Measurements from ENCODE around the gene PLEKHG7. TPM values are rescaled to one million over a fixed set of nuclear protein-coding genes. Genes with fewer than 3 reads are reported as not detected.

PLEKHG7 gene
- total RNA-seq, 4 donors from 2014 or later: 2.5 to 8.6 (median 4.3) TPM

DNA sequence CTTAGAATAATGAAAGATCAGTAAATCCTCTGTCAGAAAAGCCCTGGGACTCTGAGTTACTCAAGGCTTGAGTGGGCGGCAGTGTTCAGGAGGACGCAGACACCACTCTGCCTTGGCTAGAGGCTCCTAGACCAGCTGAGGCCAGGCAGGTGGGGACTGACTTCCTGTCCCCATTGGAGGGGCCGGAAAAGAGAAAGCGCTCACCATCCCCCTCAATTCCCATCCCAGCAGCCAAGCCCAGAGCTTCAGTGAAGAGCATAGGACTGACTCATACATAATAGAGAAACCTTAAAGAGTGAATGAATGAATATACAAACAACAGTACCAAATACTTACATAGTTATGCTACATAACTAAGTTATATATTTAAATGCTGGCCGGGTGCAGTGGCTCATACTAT is 62.0 kb downstream of the PLEKHG7 start:
- Histone ChIP-seq H3K36me3 (no peaks in the 10 kb centered on the region), H3K4me3 (no peak overlapping the region), H3K27me3 (no peaks in the 10 kb centered on the region), H3K27ac (no peak overlapping the region), H3K4me1 (peaks cover 0 to 6% (median 2%) of the 10 kb centered on the region in 4 donors), H3K9me3 (no peaks in the 10 kb centered on the region)
- WGBS, 2 donors (ENCODE audit: low coverage in 1 of 2): 83 to 92% methylated on average over 2 to 5 of the region's 5 CpGs
- intact Hi-C loops (cut with DNase I; ENCODE audit: low total_unique reads) (no loop called here), in situ Hi-C loops (cut with MboI; ENCODE audit: low pct_ligation_motif_present in 1 of 4, low pct_unique_long_range_greater_than_20kb in 1 of 4, low sequenced_read_pairs in 3 of 4) (no loop called here)
- TF ChIP-seq POLR2A (IDR thresholded peaks at IDR 0.05): no peak
- TF ChIP-seq EP300 (IDR thresholded peaks at IDR 0.05; ENCODE audit: low read depth): no peak
- TF ChIP-seq POLR2AphosphoS5 (IDR thresholded peaks at IDR 0.05): no peak
- TF ChIP-seq CTCF (IDR thresholded peaks at IDR 0.05): no peak
- DNase-seq: no peak

GRCh38 chr12:92765871-92766270 is 63.1 kb downstream of the PLEKHG7 start:
- intact Hi-C loops (cut with DNase I; ENCODE audit: low total_unique reads): no loop called here
- WGBS, 2 donors (ENCODE audit: low coverage in 1 of 2): 83% methylated on average over 1 of the region's 1 CpG; no CpG with 5 or more reads in 1 of the 2 donors

GRCh38 chr12:92769124-92769901 is 66.5 kb downstream of the PLEKHG7 start:
- no peak for DNase-seq
- TF ChIP-seq EP300 (IDR thresholded peaks at IDR 0.05; ENCODE audit: low read depth): no peak
- TF ChIP-seq CTCF (IDR thresholded peaks at IDR 0.05): no peak
- no peak for TF ChIP-seq POLR2AphosphoS5 (IDR thresholded peaks at IDR 0.05)
- TF ChIP-seq POLR2A (IDR thresholded peaks at IDR 0.05): no peak
- H3K27ac ChIP-seq: no peak overlapping the region
- in situ Hi-C loops (cut with MboI; ENCODE audit: low pct_ligation_motif_present in 1 of 4, low pct_unique_long_range_greater_than_20kb in 1 of 4, low sequenced_read_pairs in 3 of 4): no loop called here
- H3K9me3 ChIP-seq: no peaks in the 10 kb centered on the region
- H3K4me1 ChIP-seq: peaks cover 0 to 6% (median 2%) of the 10 kb centered on the region in 4 donors
- H3K36me3 ChIP-seq: no peaks in the 10 kb centered on the region
- no peak overlapping the region for H3K4me3 ChIP-seq
- WGBS, 2 donors (ENCODE audit: low coverage in 1 of 2): 55 to 74% methylated on average over 3 to 4 of the region's 4 CpGs
- intact Hi-C loops (cut with DNase I; ENCODE audit: low total_unique reads): no loop called here
- no peaks in the 10 kb centered on the region for H3K27me3 ChIP-seq

More at GRCh38 chr12:92765871-92766270, 63.1 kb downstream of the PLEKHG7 start:
- no peaks in the 10 kb centered on the region for H3K36me3 ChIP-seq
- peaks cover 0 to 6% (median 2%) of the 10 kb centered on the region in 4 donors for H3K4me1 ChIP-seq
- in situ Hi-C loops (cut with MboI; ENCODE audit: low pct_ligation_motif_present in 1 of 4, low pct_unique_long_range_greater_than_20kb in 1 of 4, low sequenced_read_pairs in 3 of 4): no loop called here
- TF ChIP-seq POLR2A (IDR thresholded peaks at IDR 0.05) (no peak), EP300 (IDR thresholded peaks at IDR 0.05; ENCODE audit: low read depth) (no peak)
- DNase-seq: no peak
- no peaks in the 10 kb centered on the region for H3K9me3 ChIP-seq
- no peak overlapping the region for H3K27ac ChIP-seq
- no peaks in the 10 kb centered on the region for H3K27me3 ChIP-seq
- no peak overlapping the region for H3K4me3 ChIP-seq

GRCh38 chr12:92771001-92771400 is 68.2 kb downstream of the PLEKHG7 start:
- in situ Hi-C loops (cut with MboI; ENCODE audit: low pct_ligation_motif_present in 1 of 4, low pct_unique_long_range_greater_than_20kb in 1 of 4, low sequenced_read_pairs in 3 of 4): no loop called here
- H3K36me3 ChIP-seq: no peaks in the 10 kb centered on the region
- WGBS, 2 donors (ENCODE audit: low coverage in 1 of 2): 44 to 45% methylated on average over 1 of the region's 1 CpG
- no peak overlapping the region for H3K4me3 ChIP-seq
- no peaks in the 10 kb centered on the region for H3K9me3 ChIP-seq
- no peak overlapping the region for H3K27ac ChIP-seq
- peaks cover 0 to 6% (median 2%) of the 10 kb centered on the region in 4 donors for H3K4me1 ChIP-seq
- no peak for DNase-seq
- H3K27me3 ChIP-seq: no peaks in the 10 kb centered on the region
- intact Hi-C loops (cut with DNase I; ENCODE audit: low total_unique reads): no loop called here
- TF ChIP-seq POLR2A (IDR thresholded peaks at IDR 0.05) (no peak), POLR2AphosphoS5 (IDR thresholded peaks at IDR 0.05) (no peak), EP300 (IDR thresholded peaks at IDR 0.05; ENCODE audit: low read depth) (no peak), CTCF (IDR thresholded peaks at IDR 0.05) (no peak)

Measured in transverse colon (tissue), 4 donors.